HepG2 (cell line): ENCODE measurements around the gene IL22RA1. TPM values are rescaled to one million over a fixed set of nuclear protein-coding genes. Genes with fewer than 3 reads are reported as not detected.

ENCODE experiments used
- FOXO1 ChIP-seq: sonication (generic); formaldehyde crosslinking; IDR thresholded peaks from 2 replicates; pipeline ENCODE4 v1.4.0; 2020; ENCODE audit warnings: missing genetic modification reagents
- GATAD2A ChIP-seq: IDR thresholded peaks from 2 replicates; pipeline ENCODE4 v1.6.1; 2016
- IRF2 ChIP-seq: IDR thresholded peaks from 2 replicates; pipeline ENCODE4 v1.6.1; 2018; ENCODE audit warnings: missing genetic modification reagents, missing compliant biosample characterization
- KDM1A ChIP-seq: IDR thresholded peaks from 2 replicates; pipeline ENCODE4 v1.6.1; 2016; ENCODE audit warnings: missing compliant biosample characterization
- MZF1 ChIP-seq: sonication (generic); formaldehyde crosslinking; IDR thresholded peaks from 2 replicates; pipeline ENCODE4 v1.8.1; 2023; ENCODE audit warnings: mild to moderate bottlenecking, missing genetic modification reagents, borderline replicate concordance
- NFYB ChIP-seq: sonication (generic); formaldehyde crosslinking; IDR thresholded peaks from 2 replicates; pipeline ENCODE4 v1.4.0; 2020; ENCODE audit warnings: missing genetic modification reagents
- NONO ChIP-seq, 2 experiments: fragments of 450-650 bp in 1 of 2; sonication (generic) in 1 of 2; formaldehyde crosslinking in 1 of 2; IDR thresholded peaks in 1 of 2; conservative IDR thresholded peaks in 1 of 2; 2 replicates each; pipeline versions ENCODE4 v1.6.1 to v1.8.0; 2017 to 2022; ENCODE audit warnings: mild to moderate bottlenecking in 1 of 2, missing genetic modification reagents in 1 of 2, moderate library complexity in 1 of 2
- PPARG ChIP-seq: conservative IDR thresholded peaks from 2 replicates; pipeline ENCODE4 v1.6.1; 2016; ENCODE audit warnings: missing biosample characterization, missing genetic modification reagents
- SAFB2 ChIP-seq: sonication (generic); formaldehyde crosslinking; IDR thresholded peaks from 2 replicates; pipeline ENCODE4 v1.5.1; 2020; ENCODE audit warnings: missing genetic modification reagents, low read depth, mild to moderate bottlenecking, borderline replicate concordance
- SRSF1 ChIP-seq: fragments of 200-400 bp; formaldehyde crosslinking; optimal IDR thresholded peaks from 2 replicates; pipeline ENCODE3; 2017; ENCODE audit warnings: mild to moderate bottlenecking, low read depth, low read length, moderate library complexity
- ZIK1 ChIP-seq: sonication (generic); formaldehyde crosslinking; IDR thresholded peaks from 2 replicates; pipeline ENCODE4 v1.5.0; 2020; ENCODE audit warnings: mild to moderate bottlenecking, low read depth, missing genetic modification reagents, borderline replicate concordance
- ZNF251 ChIP-seq: sonication (generic); formaldehyde crosslinking; IDR thresholded peaks from 2 replicates; pipeline ENCODE4 v1.9.0; 2021; ENCODE audit warnings: mild to moderate bottlenecking, missing genetic modification reagents
- ZNF260 ChIP-seq: sonication (generic); formaldehyde crosslinking; IDR thresholded peaks from 2 replicates; pipeline ENCODE4 v1.4.0; 2020; ENCODE audit warnings: missing genetic modification reagents, low read depth, mild to moderate bottlenecking, borderline replicate concordance
- ZNF781 ChIP-seq: sonication (generic); formaldehyde crosslinking; IDR thresholded peaks from 2 replicates; pipeline ENCODE4 v1.5.1; 2020; ENCODE audit warnings: borderline replicate concordance, mild to moderate bottlenecking, missing genetic modification reagents; ENCODE audit errors: not compliant biosample characterization
- ZSCAN25 ChIP-seq: sonication (generic); formaldehyde crosslinking; IDR thresholded peaks from 2 replicates; pipeline ENCODE4 v1.8.0; 2022; ENCODE audit warnings: mild to moderate bottlenecking, missing genetic modification reagents
- polyA plus RNA-seq, 8 experiments: library from polyadenylated mRNA; depleted of rRNA in 3 of 8; stranded (reverse) in 7 of 8; unstranded in 1 of 8; fragments of >200 nt; fragmentation: Illumina TruSeq in 4 of 8; extraction: Trizol in 4 of 8; gene quantifications; 2 replicates each; pipeline versions ENCODE4 v1.2.1 to v1.2.3, GENCODE V29; 2011 to 2016; ENCODE audit warnings: low read depth in 4 of 8, missing spikeins in 1 of 8, mixed read lengths in 1 of 8; ENCODE audit not compliant: insufficient read depth in 1 of 8
- total RNA-seq, 5 experiments: library from RNA; depleted of rRNA; stranded (reverse); fragments of >200 nt; fragmentation: Illumina TruSeq; extraction: Trizol; gene quantifications; 2 replicates each; pipeline ENCODE4 v1.2.3, GENCODE V29; 2016; ENCODE audit warnings: low read depth in 1 of 5
- TF ChIP-seq, protein P1 (sequence below): sonication (generic); formaldehyde crosslinking; IDR thresholded peaks from 2 replicates; pipeline ENCODE4 v1.5.1; 2020; ENCODE audit warnings: missing genetic modification reagents, mild to moderate bottlenecking, borderline replicate concordance
- TF ChIP-seq, protein P2 (sequence below): sonication (generic); formaldehyde crosslinking; IDR thresholded peaks from 2 replicates; pipeline ENCODE4 v1.5.0; 2020; ENCODE audit warnings: mild to moderate bottlenecking, low read depth, missing genetic modification reagents, borderline replicate concordance
- TF ChIP-seq, protein P3 (sequence below): sonication (generic); formaldehyde crosslinking; IDR thresholded peaks from 2 replicates; pipeline ENCODE4 v1.9.0; 2022; ENCODE audit warnings: low read depth, missing genetic modification reagents
- TF ChIP-seq, protein P4 (sequence below): sonication (generic); formaldehyde crosslinking; IDR thresholded peaks from 2 replicates; pipeline ENCODE4 v1.4.0; 2020; ENCODE audit warnings: low read depth, mild to moderate bottlenecking, missing genetic modification reagents
- TF ChIP-seq, protein P5 (sequence below): sonication (generic); formaldehyde crosslinking; IDR thresholded peaks from 2 replicates; pipeline ENCODE4 v1.8.0; 2022; ENCODE audit warnings: mild to moderate bottlenecking, missing genetic modification reagents

The IL22RA1 gene
- total and polyA plus RNA-seq, 2 of the 13 experiments (the other 11 are each of a cell fraction or from before 2014, with no cell fraction given) = 4.4 to 10.2 TPM

DNA sequence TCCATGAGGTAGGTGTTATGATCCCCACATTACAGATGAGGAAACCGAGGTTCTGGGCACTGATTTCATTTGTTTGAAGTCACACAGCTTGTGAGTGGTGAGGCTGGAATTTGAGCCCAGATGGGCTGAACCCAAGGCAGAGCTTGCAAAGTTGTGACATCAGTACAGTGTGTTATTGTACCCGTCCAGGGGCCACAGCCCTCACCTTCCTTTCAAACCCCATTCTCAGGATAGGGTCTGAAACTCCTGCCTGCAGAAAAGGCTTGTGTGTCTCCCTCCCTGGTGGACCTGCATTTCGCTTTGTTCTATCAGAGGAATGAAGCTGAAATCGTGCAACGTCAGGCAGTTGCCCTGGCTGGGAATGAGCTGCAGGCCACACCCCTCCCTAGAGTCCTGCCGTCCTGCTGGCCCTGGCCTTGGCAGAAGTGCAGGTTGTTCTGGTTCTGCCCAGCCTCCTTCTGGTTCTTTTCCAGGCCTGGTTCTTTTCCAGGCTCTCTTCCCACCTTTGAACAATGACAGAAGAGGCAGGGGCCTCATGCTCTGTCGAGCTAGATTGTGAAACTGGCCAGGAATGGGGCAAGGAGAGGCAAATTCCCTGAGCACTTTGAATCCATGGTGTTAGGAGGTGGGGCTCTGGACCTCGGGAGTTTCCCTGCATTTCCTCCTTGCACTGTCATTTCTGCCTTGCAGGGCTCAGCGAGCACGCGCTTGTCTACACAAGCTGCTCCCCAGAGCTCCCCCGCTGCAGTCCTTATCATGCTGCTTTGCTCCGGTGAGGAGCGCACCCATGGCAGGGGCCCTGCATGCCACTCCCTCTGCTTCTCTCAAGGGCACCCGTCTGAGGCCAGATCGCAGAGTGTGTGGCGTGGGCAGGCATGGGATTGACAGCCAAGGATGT is 22.8 kb downstream of the IL22RA1 start (continued):
- TF ChIP-seq, protein P1, sequence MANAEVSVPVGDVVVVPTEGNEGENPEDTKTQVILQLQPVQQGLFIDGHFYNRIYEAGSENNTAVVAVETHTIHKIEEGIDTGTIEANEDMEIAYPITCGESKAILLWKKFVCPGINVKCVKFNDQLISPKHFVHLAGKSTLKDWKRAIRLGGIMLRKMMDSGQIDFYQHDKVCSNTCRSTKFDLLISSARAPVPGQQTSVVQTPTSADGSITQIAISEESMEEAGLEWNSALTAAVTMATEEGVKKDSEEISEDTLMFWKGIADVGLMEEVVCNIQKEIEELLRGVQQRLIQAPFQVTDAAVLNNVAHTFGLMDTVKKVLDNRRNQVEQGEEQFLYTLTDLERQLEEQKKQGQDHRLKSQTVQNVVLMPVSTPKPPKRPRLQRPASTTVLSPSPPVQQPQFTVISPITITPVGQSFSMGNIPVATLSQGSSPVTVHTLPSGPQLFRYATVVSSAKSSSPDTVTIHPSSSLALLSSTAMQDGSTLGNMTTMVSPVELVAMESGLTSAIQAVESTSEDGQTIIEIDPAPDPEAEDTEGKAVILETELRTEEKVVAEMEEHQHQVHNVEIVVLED (CRISPR knock-in tag) = peak; percentile 39; the same call in 1 of the 2 replicates
- TF ChIP-seq FOXO1 (CRISPR knock-in tag) (0 out of 2 replicates have a peak, but pooled peaks have one; percentile 19), ZIK1 (CRISPR knock-in tag) (no peak), KDM1A (CRISPR knock-in tag) (peak; percentile 99), ZNF260 (no peak), ZSCAN25 (CRISPR knock-in tag) (peak; percentile 28), SRSF1 (peak; percentile 40), MZF1 (CRISPR knock-in tag) (no peak), GATAD2A (CRISPR knock-in tag) (no peak; the same call in 1 of the 2 replicates), ZNF781 (CRISPR knock-in tag) (peak; percentile 49), IRF2 (CRISPR knock-in tag) (no peak), NONO (IDR thresholded peaks at IDR 0.05) (no peak), NONO (CRISPR knock-in tag; conservative IDR thresholded peaks at IDR 0.05) (peak; percentile 57), SAFB2 (CRISPR knock-in tag) (no peak; the same call in 1 of the 2 replicates), PPARG (0 out of 2 replicates have a peak, but pooled peaks have one; percentile 23), NFYB (CRISPR knock-in tag) (no peak), ZNF251 (no peak)
- TF ChIP-seq, protein P2, sequence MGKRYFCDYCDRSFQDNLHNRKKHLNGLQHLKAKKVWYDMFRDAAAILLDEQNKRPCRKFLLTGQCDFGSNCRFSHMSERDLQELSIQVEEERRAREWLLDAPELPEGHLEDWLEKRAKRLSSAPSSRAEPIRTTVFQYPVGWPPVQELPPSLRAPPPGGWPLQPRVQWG (CRISPR knock-in tag) = no peak
- TF ChIP-seq, protein P3, sequence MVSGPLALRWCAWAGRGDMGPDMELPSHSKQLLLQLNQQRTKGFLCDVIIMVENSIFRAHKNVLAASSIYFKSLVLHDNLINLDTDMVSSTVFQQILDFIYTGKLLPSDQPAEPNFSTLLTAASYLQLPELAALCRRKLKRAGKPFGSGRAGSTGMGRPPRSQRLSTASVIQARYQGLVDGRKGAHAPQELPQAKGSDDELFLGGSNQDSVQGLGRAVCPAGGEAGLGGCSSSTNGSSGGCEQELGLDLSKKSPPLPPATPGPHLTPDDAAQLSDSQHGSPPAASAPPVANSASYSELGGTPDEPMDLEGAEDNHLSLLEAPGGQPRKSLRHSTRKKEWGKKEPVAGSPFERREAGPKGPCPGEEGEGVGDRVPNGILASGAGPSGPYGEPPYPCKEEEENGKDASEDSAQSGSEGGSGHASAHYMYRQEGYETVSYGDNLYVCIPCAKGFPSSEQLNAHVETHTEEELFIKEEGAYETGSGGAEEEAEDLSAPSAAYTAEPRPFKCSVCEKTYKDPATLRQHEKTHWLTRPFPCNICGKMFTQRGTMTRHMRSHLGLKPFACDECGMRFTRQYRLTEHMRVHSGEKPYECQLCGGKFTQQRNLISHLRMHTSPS (CRISPR knock-in tag) = peak; percentile 15; the same call in 1 of the 2 replicates
- TF ChIP-seq, protein P4, sequence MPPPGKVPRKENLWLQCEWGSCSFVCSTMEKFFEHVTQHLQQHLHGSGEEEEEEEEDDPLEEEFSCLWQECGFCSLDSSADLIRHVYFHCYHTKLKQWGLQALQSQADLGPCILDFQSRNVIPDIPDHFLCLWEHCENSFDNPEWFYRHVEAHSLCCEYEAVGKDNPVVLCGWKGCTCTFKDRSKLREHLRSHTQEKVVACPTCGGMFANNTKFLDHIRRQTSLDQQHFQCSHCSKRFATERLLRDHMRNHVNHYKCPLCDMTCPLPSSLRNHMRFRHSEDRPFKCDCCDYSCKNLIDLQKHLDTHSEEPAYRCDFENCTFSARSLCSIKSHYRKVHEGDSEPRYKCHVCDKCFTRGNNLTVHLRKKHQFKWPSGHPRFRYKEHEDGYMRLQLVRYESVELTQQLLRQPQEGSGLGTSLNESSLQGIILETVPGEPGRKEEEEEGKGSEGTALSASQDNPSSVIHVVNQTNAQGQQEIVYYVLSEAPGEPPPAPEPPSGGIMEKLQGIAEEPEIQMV (CRISPR knock-in tag) = peak; percentile 71
- TF ChIP-seq, protein P5, sequence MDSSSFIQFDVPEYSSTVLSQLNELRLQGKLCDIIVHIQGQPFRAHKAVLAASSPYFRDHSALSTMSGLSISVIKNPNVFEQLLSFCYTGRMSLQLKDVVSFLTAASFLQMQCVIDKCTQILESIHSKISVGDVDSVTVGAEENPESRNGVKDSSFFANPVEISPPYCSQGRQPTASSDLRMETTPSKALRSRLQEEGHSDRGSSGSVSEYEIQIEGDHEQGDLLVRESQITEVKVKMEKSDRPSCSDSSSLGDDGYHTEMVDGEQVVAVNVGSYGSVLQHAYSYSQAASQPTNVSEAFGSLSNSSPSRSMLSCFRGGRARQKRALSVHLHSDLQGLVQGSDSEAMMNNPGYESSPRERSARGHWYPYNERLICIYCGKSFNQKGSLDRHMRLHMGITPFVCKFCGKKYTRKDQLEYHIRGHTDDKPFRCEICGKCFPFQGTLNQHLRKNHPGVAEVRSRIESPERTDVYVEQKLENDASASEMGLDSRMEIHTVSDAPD (CRISPR knock-in tag) = peak; percentile 73; the same call in 1 of the 2 replicates
